K562 (cell line): Measurements from ENCODE around the gene BLTP2. TPM values are rescaled to one million over a fixed set of nuclear protein-coding genes. Genes with fewer than 3 reads are reported as not detected.

ENCODE experiments used
- ESRRA ChIP-seq: fragments of 450-650 bp; IDR thresholded peaks from 2 replicates; pipeline ENCODE4 v1.6.1; 2014; ENCODE audit warnings: low read depth, mild to moderate bottlenecking, moderate library complexity, borderline replicate concordance
- KDM1A ChIP-seq, 2 experiments: fragments of 450-650 bp; IDR thresholded peaks; 2 replicates each; pipeline ENCODE4 v1.6.1; 2016; ENCODE audit warnings: mild to moderate bottlenecking in 2 of 2
- MCM5 ChIP-seq: fragments of 450-650 bp; IDR thresholded peaks from 2 replicates; pipeline ENCODE4 v1.6.1; 2016; ENCODE audit warnings: low read depth
- PTRF ChIP-seq: fragments of 450-650 bp; IDR thresholded peaks from 2 replicates; pipeline ENCODE4 v1.6.1; 2016; ENCODE audit warnings: mild to moderate bottlenecking, missing genetic modification characterization, missing compliant biosample characterization
- ZNF212 ChIP-seq: fragments of 450-650 bp; formaldehyde crosslinking; IDR thresholded peaks from 2 replicates; pipeline ENCODE4 v1.4.0; 2020; ENCODE audit warnings: mild to moderate bottlenecking
- polyA plus RNA-seq, 8 experiments: library from polyadenylated mRNA; depleted of rRNA in 4 of 8; stranded (reverse) in 5 of 8; unstranded in 3 of 8; fragments of >200 nt; fragmentation: Nextera tagmentation in 2 of 8; fragmentation: Illumina TruSeq in 1 of 8; extraction: Ambion mirVana in 2 of 8; extraction: Trizol in 1 of 8; gene quantifications; 2 replicates each; pipeline versions ENCODE4 v1.2.1 to v1.2.3, GENCODE V29; 2011 to 2014; ENCODE audit warnings: inconsistent platforms in 1 of 8, missing spikeins in 1 of 8
- total RNA-seq, 7 experiments: library from RNA; depleted of rRNA in 6 of 7; stranded (reverse); fragments of >200 nt in 6 of 7; fragmentation: Illumina TruSeq in 2 of 7; extraction: Trizol in 2 of 7; gene quantifications; 2 replicates each; pipeline versions ENCODE4 v1.2.1 to v1.2.3, GENCODE V29; 2011 to 2021; ENCODE audit warnings: low replicate concordance in 1 of 7
- TF ChIP-seq, protein P1 (sequence below): fragments of 200-800 bp; sonication (Bioruptor generic); IDR thresholded peaks from 2 replicates; pipeline ENCODE4 v1.6.1; 2016; ENCODE audit warnings: missing genetic modification characterization, missing compliant biosample characterization
- TF ChIP-seq, protein P2 (sequence below): sonication (generic); IDR thresholded peaks from 2 replicates; pipeline ENCODE4 v1.6.1; 2016
- TF ChIP-seq, protein P3 (sequence below): fragments of 450-650 bp; formaldehyde crosslinking; IDR thresholded peaks from 2 replicates; pipeline ENCODE4 v1.4.0; 2022; ENCODE audit warnings: missing genetic modification characterization

BLTP2 gene
- total and polyA plus RNA-seq, 9 of the 15 experiments (the other 6 are each of a cell fraction or from before 2014, with no cell fraction given), result 14.7 to 174 (median 103) TPM

DNA sequence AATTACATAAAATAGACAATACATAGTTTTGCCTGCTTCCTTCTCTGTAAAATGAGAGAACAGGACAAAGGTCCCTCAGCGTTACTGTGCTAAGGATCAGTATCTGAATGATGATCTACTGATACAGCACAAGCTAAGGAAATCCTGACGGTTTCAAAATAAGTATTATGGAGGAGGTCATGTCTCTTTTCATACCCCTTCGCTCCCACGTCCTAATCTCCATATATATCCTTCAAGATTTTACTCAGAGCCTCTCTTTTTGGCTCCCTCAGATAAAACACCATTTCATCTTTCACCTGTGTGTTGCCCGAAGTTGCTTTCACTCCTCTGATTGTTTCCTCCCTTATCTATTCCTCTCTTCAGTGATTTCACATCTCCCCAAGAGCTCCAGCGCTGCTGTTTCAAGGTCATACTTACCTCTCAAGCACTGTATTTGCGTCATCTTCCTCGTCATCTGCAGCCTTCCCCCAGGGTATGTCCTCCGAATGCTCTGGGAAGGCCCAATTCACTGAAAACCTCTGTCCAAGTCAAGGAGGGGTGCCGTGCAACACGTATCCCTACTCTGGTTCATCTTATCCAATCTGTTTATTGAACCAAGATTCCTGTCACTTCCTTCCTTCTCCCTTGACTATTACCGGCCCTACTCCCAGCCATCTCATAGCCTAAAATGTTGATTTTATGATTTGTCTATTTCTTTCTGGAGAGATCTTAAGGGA, 1.2 kb upstream of the BLTP2 start (continued):
- TF ChIP-seq, protein P1, sequence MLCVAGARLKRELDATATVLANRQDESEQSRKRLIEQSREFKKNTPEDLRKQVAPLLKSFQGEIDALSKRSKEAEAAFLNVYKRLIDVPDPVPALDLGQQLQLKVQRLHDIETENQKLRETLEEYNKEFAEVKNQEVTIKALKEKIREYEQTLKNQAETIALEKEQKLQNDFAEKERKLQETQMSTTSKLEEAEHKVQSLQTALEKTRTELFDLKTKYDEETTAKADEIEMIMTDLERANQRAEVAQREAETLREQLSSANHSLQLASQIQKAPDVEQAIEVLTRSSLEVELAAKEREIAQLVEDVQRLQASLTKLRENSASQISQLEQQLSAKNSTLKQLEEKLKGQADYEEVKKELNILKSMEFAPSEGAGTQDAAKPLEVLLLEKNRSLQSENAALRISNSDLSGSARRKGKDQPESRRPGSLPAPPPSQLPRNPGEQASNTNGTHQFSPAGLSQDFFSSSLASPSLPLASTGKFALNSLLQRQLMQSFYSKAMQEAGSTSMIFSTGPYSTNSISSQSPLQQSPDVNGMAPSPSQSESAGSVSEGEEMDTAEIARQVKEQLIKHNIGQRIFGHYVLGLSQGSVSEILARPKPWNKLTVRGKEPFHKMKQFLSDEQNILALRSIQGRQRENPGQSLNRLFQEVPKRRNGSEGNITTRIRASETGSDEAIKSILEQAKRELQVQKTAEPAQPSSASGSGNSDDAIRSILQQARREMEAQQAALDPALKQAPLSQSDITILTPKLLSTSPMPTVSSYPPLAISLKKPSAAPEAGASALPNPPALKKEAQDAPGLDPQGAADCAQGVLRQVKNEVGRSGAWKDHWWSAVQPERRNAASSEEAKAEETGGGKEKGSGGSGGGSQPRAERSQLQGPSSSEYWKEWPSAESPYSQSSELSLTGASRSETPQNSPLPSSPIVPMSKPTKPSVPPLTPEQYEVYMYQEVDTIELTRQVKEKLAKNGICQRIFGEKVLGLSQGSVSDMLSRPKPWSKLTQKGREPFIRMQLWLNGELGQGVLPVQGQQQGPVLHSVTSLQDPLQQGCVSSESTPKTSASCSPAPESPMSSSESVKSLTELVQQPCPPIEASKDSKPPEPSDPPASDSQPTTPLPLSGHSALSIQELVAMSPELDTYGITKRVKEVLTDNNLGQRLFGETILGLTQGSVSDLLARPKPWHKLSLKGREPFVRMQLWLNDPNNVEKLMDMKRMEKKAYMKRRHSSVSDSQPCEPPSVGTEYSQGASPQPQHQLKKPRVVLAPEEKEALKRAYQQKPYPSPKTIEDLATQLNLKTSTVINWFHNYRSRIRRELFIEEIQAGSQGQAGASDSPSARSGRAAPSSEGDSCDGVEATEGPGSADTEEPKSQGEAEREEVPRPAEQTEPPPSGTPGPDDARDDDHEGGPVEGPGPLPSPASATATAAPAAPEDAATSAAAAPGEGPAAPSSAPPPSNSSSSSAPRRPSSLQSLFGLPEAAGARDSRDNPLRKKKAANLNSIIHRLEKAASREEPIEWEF (CRISPR knock-in tag), result peak; percentile 74; the same call in 1 of the 2 replicates
- TF ChIP-seq, protein P2, sequence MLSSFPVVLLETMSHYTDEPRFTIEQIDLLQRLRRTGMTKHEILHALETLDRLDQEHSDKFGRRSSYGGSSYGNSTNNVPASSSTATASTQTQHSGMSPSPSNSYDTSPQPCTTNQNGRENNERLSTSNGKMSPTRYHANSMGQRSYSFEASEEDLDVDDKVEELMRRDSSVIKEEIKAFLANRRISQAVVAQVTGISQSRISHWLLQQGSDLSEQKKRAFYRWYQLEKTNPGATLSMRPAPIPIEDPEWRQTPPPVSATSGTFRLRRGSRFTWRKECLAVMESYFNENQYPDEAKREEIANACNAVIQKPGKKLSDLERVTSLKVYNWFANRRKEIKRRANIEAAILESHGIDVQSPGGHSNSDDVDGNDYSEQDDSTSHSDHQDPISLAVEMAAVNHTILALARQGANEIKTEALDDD, result no peak
- TF ChIP-seq ESRRA (peak; percentile 99), KDM1A (IDR thresholded peaks at IDR 0.05) (peak; percentile 73 to 79; a peak in 3 of 4 replicates), ZNF212 (CRISPR knock-in tag) (peak; percentile 60; the same call in 1 of the 2 replicates), MCM5 (0 out of 2 replicates have a peak, but pooled peaks have one; percentile 34), PTRF (tag) (peak; percentile 68; the same call in 1 of the 2 replicates)
- TF ChIP-seq, protein P3, sequence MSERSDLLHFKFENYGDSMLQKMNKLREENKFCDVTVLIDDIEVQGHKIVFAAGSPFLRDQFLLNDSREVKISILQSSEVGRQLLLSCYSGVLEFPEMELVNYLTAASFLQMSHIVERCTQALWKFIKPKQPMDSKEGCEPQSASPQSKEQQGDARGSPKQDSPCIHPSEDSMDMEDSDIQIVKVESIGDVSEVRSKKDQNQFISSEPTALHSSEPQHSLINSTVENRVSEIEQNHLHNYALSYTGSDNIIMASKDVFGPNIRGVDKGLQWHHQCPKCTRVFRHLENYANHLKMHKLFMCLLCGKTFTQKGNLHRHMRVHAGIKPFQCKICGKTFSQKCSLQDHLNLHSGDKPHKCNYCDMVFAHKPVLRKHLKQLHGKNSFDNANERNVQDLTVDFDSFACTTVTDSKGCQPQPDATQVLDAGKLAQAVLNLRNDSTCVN, result peak; percentile 12; the same call in 1 of the 2 replicates
- TF ChIP-seq, all 486 proteins: peak for 103
